ENCODE data around the gene SDCBP2. TPM values are rescaled to one million over a fixed set of nuclear protein-coding genes. Genes with fewer than 3 reads are reported as not detected.

The SDCBP2 gene
- total RNA-seq, 4 donors from 2014 or later, result 2.3 to 12.1 (median 6.6) TPM

DNA sequence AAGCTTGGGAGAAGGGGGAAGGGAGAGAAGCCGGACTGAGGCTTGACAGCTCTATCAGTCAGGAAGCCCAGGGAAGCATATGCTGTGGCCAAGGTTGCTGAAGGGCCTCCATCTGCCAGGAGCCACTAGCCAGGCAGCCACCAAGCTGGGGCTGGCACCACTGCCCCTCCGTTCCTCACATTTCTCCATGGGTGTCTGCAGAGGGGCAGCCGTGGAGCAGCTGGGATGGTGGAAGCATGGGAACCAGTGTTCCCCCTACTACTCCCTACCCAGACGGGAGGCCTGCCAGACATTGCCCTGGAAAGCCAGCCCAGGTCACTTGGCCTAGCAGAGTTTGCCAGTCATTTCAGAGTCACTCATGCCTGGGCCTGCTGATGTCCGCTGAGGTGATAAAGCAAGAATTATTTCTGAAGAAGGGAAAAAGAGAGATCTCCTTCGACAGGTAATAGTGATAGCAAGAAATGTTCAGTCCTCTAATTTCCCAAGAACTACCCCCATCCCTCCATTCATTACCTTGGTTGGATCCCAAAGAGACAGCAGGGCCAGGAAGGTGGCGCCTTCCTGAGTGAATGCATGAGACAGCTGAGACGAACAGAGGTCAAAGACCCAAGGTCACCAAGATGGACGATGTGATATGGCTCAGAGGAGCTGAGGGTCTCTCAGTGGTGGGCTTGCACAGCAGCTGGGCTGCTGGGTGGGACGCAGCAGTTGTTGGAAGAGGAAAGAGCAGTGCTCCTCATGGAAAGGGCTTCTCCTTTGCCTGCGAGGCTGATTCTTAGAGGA is 41.0 kb downstream of the SDCBP2 start:
- TF ChIP-seq, protein P1, sequence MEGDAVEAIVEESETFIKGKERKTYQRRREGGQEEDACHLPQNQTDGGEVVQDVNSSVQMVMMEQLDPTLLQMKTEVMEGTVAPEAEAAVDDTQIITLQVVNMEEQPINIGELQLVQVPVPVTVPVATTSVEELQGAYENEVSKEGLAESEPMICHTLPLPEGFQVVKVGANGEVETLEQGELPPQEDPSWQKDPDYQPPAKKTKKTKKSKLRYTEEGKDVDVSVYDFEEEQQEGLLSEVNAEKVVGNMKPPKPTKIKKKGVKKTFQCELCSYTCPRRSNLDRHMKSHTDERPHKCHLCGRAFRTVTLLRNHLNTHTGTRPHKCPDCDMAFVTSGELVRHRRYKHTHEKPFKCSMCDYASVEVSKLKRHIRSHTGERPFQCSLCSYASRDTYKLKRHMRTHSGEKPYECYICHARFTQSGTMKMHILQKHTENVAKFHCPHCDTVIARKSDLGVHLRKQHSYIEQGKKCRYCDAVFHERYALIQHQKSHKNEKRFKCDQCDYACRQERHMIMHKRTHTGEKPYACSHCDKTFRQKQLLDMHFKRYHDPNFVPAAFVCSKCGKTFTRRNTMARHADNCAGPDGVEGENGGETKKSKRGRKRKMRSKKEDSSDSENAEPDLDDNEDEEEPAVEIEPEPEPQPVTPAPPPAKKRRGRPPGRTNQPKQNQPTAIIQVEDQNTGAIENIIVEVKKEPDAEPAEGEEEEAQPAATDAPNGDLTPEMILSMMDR (IDR thresholded peaks at IDR 0.05; ENCODE audit: low read depth), result no peak

DNA sequence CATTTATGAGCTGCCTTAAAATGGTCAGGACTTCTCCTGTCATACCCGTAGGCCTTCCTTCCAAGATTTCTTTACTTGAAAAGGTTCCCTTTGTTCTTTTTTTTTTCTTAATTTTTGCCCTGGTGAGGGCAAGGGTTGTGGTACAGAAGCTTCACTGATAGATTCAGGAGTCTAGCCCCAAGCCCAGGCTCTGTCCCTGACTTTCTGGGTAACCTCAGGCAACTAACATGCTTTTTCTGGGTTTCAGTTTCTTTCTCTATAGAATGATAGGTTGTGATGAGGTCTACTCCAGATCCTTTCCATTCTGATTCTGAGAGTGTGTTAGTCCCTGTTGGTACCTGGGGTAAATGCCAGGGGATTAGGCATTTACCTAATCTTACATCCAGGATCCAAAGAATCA is 41.6 kb downstream of the SDCBP2 start:
- TF ChIP-seq, protein P1 (IDR thresholded peaks at IDR 0.05; ENCODE audit: low read depth), result no peak

GRCh38 chr20:1286267-1287024 is 42.5 kb downstream of the SDCBP2 start:
- TF ChIP-seq, protein P1 (IDR thresholded peaks at IDR 0.05; ENCODE audit: low read depth), result no peak

- TF ChIP-seq, protein P1 (IDR thresholded peaks at IDR 0.05; ENCODE audit: low read depth), result no peak
Measured at GRCh38 chr20:1283522-1284510, 45.1 kb downstream of the SDCBP2 start.

- TF ChIP-seq, protein P1 (IDR thresholded peaks at IDR 0.05; ENCODE audit: low read depth), result no peak
Measured at GRCh38 chr20:1282966-1283365, 46.0 kb downstream of the SDCBP2 start.

DNA sequence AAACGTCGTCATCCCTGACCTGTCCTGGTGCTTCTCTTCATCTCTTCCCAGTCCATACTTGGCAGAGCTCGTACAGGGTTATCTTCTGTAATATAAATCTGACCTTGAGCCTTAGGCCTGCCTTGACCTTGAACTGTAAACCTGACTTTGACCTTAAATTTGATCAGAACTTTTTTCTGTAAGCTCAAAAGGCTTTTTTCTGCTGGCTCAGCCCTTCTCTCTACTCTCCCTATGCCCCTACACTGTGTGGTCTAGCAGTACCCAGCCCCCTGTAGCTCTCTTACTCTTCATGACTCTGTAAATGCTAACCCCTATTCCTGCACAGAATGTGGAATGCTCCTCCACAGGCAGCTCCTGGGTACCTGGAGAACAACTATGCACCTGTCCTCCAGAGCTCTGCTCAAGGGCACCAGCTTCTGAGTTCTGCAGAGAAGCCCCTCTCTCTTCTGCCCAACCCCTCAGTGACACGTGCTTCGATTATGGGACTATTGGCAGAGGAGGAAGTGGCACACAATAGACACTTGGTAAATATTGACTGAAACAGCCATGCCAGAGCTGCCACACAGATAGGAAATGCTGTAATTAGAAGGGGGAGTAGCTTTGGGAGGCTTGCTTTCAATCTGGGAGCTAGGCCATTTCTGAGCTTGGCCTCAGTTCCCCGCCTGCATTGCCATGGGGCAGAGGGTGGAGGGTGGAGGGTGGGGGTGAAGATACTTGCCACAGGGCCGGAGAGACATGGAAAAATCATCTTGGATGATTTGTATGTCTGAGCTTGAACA is 47.5 kb downstream of the SDCBP2 start:
- TF ChIP-seq, protein P1 (IDR thresholded peaks at IDR 0.05; ENCODE audit: low read depth), result no peak

Data from subcutaneous adipose tissue (tissue), 4 donors.